Raji (cell line): ENCODE measurements around the gene GOLGA6B.

Experiments used
- POLR2A ChIP-seq: IDR thresholded peaks from 2 replicates; pipeline ENCODE4 v1.6.1; 2011; ENCODE audit warnings: low read depth, low read length, control low read depth; ENCODE audit not compliant: insufficient read depth

Gene GOLGA6B

DNA sequence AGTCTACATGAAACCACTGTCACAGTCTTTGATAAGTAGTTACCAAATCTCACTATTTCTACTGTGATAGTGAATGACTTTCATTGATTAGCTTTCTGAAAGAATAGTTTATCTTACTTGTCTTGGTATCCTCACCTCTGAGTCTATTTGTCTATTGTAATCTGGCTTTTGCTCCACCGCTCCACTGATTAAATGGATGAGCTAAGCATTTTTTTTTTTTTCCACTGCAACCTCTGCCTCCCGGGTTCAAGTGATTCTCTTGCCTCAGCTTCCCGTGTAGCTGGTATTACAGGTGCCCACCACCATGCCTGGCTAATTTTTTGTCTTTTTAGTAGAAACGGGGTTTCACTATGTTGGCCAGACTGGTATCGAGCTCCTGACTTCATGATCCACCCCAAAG is 44.4 kb downstream of the GOLGA6B start:
- TF ChIP-seq POLR2A = no peak

DNA sequence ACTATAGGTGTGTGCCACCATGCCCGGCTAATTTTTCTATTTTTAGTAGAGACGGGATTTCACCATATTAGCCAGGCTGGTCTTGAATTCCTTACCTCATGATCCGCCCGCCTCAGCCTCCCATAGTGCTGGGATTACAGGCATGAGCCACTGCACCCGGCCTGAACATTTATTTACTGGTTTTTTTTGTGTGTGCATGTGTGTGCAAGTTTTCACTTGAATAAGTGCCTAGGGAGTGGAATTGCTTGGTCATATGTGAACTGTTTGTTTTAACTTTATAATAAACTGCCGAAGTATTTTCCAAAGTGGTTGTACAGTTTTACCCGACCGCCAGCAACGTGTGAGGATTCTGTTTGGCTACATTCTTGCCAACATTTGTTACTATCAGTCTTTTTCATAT is 45.6 kb downstream of the GOLGA6B start:
- TF ChIP-seq POLR2A = no peak

DNA sequence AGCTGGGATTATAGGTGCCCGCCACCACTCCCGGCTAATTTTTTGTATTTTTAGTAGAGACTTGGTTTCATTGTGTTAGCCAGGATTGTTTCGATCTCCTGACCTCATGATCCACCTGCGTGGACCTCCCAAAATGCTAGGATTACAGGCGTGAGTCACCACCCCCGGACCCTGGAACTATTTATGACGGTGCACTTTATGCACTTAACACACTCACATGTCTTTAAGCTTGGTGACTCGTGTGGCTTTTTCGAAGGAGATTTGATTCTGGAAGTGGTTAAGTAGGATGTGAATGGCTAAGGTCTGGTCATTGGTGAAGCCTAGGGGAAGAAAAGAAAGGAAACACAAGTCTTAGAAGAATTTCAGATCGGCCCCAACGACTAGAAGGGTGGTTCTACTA is 51.8 kb downstream of the GOLGA6B start:
- no peak for TF ChIP-seq POLR2A
